Stimulated activated CD4-positive, alpha-beta T cell treated with anti-CD3 and anti-CD28 coated beads, Interleukin-4, amount 100 ng/mL, for 4 hours (primary cell): ENCODE measurements around the gene CCDC85B.
"Not testable (repeated sequence)": the region's sequence is repeated elsewhere in the genome, so short reads cannot be mapped to it uniquely, and the experiment has no call there.

ENCODE experiments used
- DNase-seq, 2 experiments: peaks; one replicate each; pipeline ENCODE4 v3.0.0-alpha.2; 2020

Gene CCDC85B

DNA sequence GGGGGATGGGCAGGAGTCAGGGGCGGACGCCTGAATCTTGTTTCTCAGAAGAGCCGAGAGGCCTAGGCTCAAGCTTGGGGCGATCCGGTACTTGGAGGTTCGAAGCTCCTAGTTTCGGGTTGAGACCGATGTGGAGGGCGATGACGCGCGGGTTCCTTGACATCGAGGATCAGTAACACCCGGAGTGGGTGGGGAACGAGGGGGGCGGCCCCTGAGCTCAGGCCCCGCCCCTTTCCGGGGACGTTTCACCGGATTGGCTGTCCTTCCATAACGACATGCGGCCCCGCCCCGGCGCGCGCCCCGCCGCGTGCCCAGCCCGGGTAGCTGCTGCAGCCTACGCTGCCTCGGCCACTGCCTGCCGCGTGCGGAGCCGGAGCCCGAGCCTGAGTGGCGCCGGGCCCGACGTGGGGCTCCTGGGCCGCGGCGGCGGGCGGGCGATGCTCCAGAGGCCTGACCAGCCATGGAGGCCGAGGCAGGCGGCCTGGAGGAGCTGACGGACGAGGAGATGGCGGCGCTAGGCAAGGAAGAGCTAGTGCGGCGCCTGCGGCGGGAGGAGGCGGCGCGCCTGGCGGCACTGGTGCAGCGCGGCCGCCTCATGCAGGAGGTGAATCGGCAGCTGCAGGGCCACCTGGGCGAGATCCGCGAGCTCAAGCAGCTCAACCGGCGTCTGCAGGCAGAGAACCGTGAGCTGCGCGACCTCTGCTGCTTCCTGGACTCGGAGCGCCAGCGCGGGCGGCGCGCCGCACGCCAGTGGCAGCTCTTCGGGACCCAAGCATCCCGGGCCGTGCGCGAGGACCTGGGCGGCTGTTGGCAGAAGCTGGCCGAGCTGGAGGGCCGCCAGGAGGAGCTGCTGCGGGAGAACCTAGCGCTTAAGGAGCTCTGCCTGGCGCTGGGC is at the start of gene CCDC85B:
Gene CCDC85B, plus strand, starts transcription at position 350 of the 895 bp plus-strand sequence. Its CDS starts 111 bp downstream, at position 461.
- DNase-seq, result peak; percentile 99

- no peak for DNase-seq
Observed at GRCh38 chr11:65842144-65842543, 48.3 kb upstream of the CCDC85B start.

GRCh38 chr11:65843811-65844210 is 46.7 kb upstream of the CCDC85B start:
- DNase-seq, result no peak

DNA sequence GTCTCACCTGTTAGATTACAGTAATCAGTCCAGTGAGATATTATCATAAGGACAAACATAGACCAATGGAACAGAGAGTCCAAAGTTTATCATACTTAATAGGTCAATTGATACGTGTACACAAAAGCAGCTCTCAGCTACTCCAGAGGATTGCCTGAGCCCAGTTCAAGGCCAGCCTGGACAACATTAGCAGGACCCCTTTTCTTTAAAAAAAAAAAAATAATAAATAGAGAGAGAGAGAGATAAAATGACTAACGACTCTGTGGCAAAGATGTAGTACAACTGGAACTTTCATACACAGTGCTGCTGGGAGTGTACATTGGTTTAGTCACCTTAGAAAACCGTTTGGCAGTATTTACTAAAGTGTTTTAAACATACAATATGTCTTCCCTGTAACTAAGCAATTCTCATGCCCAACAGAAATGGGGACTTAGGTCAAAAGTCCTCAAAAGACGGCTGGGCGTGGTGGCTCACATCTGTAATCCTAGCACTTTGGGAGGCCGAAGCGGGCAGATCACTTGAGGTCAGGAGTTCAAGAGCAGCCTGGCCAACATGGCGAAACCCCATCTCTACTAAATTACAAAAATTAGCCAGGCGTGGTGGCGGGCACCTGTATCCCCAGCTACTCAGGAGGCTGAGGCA is 46.1 kb upstream of the CCDC85B start:
- no peak for DNase-seq

DNA sequence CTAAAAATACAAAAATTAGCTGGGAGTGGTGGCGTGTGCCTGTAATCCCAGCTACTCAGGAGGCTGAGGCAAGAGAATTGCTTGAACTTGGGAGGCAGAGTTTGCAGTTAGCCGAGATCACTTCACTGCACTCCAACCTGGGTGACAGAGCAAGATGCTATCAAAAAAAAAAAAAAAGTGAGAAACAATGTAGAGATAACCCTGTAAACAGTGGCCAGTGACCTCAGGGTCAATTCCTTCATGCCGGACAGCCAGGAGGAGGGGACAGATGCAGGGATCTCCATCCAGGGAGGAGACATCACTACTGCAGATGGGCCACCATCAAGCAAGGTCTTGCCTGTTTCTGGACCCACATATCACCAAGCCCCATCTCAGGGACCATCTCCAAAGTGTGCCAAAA is 42.7 kb upstream of the CCDC85B start:
- no peak for DNase-seq

GRCh38 chr11:65848693-65849092 is 41.8 kb upstream of the CCDC85B start:
- not testable (repeated sequence) for DNase-seq

DNA sequence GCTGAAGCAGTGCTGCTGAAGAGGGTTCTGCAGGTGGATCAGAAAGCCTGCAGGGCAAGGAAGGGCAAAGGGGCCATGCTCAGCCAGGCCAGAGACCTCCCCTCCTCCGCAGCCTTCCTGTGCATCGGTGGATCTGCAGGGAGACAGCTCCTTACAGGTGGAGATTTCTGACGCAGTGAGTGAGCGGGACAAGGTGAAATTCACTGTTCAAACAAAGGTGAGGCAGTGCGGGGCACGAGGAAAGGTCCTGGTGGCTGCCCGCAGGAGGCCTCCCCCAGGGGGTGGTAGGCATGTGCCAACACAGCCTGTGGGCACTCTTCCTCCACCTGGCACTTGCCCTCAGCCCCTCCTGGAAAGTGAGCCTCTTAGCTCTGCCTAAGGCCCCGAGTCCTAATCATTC is 41.1 kb upstream of the CCDC85B start:
- no peak for DNase-seq

GRCh38 chr11:65849771-65850216 is 40.7 kb upstream of the CCDC85B start:
- DNase-seq, result no peak

- DNase-seq, result no peak
Observed at GRCh38 chr11:65850217-65851082, 40.0 kb upstream of the CCDC85B start.

DNA sequence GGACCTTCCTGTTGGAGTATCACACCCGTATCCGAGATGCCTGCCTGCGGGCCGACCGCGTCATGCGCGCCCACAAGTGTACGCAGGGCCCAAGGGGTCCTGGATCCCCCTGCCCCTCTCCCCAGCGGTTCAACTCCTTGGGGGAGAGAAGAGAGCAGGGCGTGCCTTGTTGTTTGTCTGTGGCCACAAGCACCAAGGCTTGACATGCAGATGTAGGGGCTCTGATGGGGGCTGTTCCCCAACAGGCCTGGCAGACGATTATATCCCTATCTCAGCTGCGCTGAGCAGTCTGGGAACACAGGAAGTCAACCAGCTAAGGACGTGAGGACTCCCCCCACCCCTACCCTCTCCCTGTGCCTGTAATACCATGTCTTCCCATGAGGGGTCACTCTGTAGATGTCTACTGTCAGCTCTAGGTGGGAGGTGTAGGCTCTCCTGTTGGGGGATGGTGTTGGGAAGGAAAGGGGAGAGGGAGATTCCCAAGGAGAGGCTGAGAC is 39.3 kb upstream of the CCDC85B start:
- DNase-seq, result no peak

- no peak for DNase-seq
Observed at GRCh38 chr11:65851811-65852507, 38.5 kb upstream of the CCDC85B start.

DNA sequence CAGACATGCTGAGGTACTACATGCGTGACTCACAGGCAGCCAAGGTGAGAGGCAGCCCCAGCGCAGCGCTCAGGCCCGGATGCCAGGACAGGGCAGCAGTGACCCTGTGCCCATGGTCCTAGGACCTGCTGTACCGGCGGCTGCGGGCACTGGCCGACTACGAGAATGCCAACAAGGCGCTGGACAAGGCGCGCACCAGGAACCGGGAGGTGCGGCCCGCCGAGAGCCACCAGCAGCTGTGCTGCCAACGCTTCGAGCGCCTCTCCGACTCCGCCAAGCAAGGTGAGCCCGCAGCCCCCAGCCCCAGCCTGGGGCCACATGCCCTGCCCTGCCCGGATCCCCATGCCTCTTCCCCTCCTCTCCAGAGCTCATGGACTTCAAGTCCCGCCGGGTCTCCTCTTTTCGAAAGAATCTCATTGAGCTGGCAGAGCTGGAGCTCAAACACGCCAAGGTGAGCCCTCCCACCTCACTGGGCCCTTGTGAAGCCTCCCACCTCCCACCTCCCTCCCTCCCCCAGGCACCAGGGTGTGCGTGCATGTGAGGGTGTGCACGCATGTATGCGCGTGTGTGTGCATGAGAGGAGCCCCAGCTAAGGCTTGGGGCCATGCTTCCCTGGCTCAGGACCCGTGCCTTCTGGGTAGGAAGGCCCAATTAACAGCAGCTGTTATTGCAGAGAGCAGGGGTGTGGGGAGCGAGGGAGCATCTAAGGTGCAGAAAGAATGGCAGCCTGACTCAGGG is 37.8 kb upstream of the CCDC85B start:
- no peak for DNase-seq

- DNase-seq, result no peak
Observed at GRCh38 chr11:65853246-65853979, 37.1 kb upstream of the CCDC85B start.

DNA sequence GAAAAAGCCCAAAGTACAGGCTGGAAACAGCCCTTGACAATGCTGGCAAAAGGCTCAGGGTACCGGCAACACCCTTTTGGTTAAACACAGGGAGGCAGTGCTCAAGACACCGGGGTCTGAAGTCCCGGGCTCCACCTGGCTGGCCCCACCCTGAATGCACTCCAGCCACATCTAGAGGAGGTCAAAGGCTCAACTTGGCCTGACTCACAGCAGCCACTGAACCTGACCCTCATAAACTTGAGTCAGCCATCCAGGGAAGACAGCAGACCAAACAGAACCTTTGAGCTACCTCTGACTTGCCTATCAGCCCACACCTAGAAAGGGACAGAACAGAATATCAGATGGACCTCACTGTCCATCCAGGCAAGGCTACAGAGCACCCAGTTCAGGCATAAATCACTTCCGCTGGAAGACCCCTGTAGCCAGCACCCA is 36.3 kb upstream of the CCDC85B start:
- no peak for DNase-seq

DNA sequence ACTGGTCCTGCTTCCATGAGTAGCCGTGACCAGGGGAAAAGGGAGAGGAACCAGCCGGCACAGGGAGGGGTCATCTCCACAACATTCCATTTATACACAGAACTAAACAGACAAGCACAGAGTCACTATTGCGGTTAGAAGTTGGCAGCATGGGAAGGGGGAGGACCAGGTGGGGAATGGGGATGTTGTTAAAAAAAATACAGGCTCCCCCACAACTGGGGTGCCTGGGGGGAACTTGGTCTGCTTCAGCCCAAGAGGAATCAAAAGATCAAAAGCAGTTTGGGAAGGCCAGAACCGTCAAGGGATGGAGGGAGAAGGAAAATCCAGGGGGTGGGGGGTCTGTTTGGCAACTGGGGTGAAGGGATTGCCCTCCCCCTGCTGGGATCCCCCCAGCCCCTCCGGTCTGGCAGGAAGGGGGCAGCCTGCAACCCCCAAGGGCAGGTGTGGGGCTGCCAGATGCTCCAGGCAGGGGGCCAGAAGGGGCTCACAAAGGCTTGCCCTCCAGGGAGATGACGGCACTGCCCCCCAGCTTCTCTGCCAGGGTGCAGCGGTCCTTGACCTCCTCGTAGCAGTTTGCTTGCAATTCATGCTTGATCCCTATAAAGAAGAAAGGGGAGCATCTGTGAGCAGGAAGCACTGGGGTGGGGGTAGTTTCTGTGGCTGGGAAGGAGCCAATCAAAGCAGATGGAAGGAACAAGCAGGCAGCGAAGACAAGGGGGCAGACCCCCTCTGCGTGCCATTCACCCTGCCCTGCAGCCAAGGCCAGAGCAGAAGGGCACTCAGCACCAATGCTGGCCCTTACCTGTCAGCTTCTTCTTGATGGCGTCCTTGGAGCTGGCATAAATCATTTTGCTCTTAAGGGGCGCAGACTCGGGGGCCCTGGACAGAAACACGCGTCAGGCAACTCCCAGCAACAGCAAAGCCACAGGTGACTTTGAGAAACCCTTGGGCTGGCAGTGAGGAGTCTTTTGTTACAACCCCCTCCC is 35.3 kb upstream of the CCDC85B start:
- DNase-seq, result no peak

DNA sequence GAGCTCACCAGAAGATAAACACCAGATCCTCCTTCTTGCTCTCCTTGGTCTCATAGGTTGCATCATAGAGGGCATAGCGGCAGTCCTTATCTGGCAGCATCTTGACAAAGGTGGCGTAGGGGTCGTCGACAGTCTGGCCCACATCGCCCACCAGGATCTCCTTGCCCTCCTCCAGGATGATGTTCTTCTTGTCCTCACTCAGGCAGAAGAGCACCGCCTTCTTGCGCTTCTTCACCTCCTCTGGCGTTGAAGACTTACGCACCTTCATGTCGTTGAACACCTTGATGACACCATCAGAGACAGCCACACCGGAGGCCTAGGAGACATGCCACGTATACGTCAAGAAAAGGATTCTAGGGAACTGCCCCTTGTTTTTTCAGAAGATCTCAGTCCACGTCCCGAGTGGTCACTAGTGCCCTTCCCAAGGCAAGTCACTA is 34.5 kb upstream of the CCDC85B start:
- DNase-seq, result no peak

DNA sequence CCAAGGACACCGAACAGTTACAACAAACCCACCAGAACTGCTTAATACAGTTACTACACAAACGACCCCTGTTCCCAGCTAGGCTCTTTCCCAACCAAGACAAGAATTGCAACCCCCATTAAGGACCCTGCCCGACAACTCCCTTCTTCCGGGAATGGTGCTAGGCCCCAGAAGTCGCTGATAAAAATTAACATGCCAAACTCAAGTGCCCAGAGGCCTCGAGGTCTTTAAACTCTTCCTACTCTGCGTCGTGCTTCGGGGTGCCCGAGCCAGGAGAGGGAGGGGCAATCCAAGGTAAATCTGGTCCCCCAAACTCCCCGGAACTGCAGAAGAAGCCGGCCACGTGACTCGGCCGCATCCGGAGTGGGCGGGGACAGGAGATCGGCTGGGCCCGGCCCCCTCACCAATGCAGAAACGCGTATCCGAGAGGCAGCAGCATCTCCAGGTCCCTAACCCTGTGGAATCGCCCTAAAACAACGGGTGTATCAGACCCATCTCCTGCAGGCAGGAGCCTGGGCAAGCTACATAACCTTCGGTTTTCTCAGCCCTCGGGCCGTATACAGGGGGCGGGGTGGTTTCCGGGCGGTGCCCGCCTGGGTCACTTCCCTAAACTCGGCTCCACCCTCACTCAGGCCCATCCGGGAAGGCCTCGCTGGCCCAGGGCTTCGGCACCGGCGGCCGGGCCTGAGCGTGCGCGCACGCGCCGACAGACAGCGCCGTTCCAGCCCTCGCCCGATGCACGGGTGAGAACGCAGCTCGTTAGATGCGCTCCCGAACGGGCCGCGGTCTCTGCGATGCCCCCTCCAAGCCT is 33.6 kb upstream of the CCDC85B start:
- DNase-seq, result peak; percentile 76 to 81

DNA sequence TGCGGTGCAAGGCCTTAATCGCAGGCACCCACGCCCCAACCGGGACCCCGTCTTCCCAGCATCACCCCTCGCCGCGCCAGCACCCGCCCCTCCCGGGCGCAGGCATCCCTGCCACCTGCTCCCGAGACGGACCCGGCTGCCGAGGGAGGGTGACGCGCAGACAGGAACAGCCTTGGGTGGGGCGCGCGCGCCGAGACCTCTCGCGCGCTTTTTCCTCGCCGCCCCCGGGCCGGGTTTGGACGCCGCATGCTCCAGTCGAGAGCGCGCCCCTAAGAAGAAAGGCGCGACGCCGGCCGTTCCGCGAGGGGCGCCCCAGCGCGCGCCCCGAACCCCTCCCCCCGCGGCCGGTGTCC is 33.0 kb upstream of the CCDC85B start:
- DNase-seq, result peak in 1 of 2 experiments; percentile 57
